GM11168 (cell line): ENCODE results near the gene RSKR.
"Not testable (repeated sequence)": the region's sequence is repeated elsewhere in the genome, so short reads cannot be mapped to it uniquely, and the experiment has no call there.

Experiments used
- in situ Hi-C: fragments of 300-500 bp; cut with MboI; formaldehyde crosslinking; loops from one replicate; pipeline ENCODE4 v1.12.0; 2022; ENCODE audit warnings: low sequenced_read_pairs; ENCODE audit not compliant: unreplicated experiment

The RSKR gene

GRCh38 chr17:28624148-28624547 lies 10.2 kb upstream of the RSKR start:
- in situ Hi-C loops = no loop called here

GRCh38 chr17:28623696-28624095 lies 9.7 kb upstream of the RSKR start:
- in situ Hi-C loops = no loop called here

DNA sequence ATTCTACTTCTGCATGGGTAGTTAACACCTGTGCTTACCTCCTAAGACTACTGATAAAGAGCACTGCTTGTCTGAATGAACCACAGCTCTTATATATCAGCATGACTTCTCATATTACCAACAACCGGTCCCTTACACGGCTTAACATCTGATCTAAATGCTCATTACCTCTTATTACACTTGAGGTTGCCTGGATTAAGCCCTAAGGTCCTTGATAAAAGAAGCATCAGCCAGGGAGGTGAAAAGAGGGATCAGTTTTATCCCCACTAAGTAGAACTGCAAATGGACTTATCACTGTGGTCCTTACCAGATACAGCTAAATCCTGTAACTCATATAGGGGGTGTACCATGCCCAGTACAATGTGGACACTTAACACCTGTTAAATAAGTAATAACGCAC lies 8.2 kb upstream of the RSKR start:
- in situ Hi-C loops = no loop called here

DNA sequence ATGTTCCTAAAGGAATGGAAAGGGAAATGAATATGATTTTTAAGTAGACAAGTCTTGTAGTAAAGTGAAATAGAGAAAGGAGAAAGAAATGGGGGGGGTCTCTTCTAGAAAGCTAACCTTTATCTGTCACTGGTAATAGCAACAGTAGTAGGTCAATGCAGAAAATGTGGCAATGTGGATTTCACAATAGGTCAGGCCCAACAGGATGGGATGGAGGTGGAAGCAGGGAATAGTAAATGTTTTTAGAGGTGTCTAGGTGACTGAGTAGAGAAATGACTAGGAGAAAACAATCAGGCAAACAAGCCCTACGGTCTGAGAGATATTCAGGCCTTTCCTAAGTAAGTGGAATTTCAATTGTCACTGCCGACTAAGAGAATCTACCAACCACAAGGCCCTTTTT lies 6.0 kb upstream of the RSKR start:
- in situ Hi-C loops = no loop called here

GRCh38 chr17:28618464-28618863 lies 4.5 kb upstream of the RSKR start:
- in situ Hi-C loops = no loop called here

GRCh38 chr17:28616281-28616680 lies 2.3 kb upstream of the RSKR start:
- in situ Hi-C loops = no loop called here

DNA sequence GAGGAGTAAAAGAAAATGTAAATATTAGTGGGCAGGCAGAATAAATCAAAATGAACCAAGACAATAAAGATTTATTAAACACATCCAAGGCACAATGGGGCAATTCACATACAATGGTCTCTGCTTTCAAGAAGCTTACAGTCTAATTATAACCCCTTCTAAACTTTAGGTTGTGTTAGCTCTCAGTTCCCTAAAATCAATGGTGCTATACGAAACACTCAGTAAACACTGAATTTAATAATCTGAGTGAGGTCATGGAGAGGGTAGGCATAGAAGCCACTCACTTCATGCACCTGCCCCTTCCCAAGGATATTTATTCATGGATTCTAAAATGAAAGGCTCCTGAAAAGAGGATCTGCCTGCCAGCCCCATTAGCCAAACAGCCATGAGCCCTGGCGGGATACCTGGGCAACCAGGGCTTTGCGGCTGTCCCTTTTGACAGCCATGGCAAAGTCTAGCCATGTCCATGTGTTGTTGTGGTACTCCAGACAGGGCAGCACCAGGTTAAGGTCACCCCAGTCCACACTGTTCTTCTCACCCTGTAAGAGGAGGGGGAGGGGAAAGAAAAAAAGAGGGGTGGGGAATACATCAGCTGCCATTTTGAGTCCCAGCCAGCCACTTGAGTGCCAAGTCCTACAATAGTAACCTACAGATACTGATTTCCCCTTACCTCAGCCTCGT lies 1.4 kb upstream of the RSKR start:
- in situ Hi-C loops = no loop called here

- in situ Hi-C loops = no loop called here
Observed at GRCh38 chr17:28612936-28613872, 781 bp downstream of the RSKR start.

GRCh38 chr17:28612531-28612930 lies 1.5 kb downstream of the RSKR start:
- in situ Hi-C loops = no loop called here

- in situ Hi-C loops = no loop called here
Observed at GRCh38 chr17:28610376-28610775, 3.6 kb downstream of the RSKR start.

GRCh38 chr17:28604031-28604430 lies 10.0 kb downstream of the RSKR start:
- in situ Hi-C loops = not testable (repeated sequence)

DNA sequence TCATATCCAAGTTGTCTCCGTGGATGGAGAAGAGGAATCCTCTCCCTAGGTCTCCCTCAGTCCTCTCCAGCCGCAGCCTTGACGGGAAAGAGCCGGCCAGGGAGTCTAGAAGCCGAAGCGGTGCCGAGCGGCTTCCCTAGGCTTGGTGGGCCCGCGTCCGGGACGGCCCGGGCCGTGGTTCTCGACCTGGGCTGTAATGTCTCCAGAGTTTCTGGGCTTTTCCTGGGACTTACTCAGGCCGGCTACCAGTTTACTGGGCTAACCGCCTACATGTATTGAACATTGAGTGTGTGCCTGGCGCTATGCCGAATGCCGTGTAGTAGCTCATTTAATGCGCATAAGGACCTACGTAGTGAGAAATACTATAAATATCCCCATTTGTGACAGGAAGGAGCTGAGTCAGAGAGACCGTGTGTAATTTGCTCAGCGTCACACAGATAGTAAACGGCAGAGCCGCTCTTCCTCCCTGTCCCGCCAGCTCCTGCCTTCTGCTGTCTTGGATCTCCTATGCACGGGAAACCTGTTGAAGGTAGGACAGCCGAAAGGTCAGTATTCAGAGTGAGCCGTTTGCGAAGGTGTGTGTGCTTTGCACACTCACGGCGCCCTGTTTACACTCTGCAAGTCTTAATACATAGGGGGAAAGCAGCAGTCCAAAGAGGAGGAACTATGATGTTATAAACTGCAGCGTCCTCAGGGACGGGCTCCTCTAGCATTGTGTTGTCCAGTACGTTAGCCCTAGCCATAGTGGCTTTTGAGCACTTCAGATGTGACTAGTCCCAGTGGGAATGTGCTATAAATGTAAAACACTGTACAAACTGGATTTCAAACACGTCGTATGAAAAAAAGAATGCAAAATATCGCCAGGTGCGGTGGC lies 14.4 kb downstream of the RSKR start:
- in situ Hi-C loops = no loop called here

- in situ Hi-C loops = no loop called here
Observed at GRCh38 chr17:28598799-28599310, 15.1 kb downstream of the RSKR start, which contains the start of gene SPAG5. TSS of gene SPAG5 (minus strand) at chr17:28599025. CDS start at chr17:28598946, 79 bp downstream.

GRCh38 chr17:28598389-28598788 lies 15.6 kb downstream of the RSKR start:
- in situ Hi-C loops = no loop called here

DNA sequence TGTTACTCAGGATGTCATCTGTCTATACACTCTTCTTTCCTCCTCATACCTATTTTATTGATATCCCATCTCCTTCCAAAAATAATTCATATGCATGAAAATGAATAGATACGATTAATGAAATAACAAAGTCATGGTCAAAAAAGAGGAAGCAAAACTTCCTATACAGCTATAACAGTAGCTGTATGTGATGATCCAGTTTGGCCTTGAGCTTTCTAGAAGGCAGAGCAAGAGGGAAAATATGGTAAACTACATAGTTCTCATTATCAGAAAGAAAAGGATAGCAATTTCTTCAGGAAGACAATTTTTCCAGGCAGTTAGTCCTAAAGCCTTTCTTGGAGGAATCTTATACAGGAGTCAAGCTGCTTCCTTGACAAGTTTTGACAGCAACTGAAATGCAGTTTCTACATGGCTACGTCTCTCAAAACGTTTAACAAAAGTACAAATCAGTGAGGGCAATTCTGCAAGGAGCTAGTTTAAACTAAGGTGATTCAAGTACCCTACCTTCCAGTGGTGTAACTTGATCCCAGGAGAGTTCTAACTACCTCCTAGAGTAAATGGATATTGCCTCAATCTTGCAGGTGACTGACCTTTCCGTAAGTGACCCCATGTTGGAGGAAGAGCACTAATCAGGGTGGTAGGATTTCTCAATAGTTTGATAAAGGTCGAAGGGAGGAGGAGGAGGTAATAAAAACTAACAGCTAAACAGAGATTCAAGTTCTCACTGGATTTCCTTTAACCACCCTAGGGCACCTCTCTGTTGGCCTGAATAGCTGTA lies 16.2 kb downstream of the RSKR start:
- in situ Hi-C loops = no loop called here

DNA sequence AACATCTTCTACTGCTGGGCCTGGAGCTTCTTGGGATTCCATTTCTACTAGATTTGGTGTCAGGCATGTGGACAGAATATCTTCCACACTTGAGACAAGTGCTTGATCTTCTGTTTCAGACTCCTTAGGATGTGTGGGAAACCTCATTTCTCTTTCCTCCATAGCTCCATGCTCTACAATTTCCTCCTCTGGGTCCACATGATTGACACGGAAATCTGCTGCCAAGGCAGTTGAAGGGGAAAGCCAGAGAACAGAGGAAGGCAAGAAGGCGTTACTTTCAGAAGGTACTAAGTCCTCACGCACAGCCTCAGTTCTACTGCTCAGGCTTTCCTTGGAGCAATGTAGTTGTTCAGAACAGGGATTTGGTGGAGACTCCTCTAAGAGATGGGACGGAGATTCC lies 21.7 kb downstream of the RSKR start:
- in situ Hi-C loops = no loop called here

DNA sequence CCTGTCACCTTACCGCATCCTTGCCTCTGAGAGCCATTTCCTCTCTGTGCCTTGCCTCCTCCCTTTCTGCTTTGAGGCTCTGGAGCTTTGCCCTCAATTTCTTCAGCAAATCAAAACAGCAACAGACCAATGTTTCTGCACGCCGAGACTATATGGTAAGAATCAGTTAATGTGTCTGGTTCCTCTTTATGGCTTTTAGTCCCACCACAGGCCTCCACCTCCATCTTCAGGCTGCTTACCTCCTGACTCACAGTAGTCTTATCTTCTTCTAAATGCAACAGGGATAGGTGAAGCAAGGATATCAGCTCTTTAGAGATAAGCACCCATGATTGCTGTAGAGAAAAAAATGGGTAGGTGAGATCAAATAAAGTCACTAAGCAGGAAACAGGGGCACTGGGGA lies 28.1 kb downstream of the RSKR start:
- in situ Hi-C loops = no loop called here

GRCh38 chr17:28584434-28584833 lies 29.6 kb downstream of the RSKR start:
- in situ Hi-C loops = no loop called here

GRCh38 chr17:28582513-28582912 lies 31.5 kb downstream of the RSKR start:
- in situ Hi-C loops = no loop called here

DNA sequence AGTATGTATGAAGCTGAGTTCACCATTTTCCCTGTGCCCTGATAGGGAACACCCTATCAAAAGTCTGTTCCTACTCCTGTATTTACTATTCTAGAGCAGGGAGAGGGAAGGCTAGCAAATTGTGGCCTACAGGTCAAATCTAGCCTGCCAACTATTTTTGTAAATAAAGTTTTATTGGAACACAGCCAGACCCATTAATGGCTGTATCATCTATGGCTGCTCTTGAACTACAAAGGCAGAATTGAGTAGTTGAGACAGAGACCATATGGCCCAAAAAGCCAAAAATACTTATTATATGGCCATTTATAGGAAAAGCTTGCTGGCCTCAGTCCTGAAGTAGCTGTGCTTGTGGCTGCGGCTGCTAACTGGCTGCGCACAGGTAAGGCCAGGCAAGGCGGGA lies 33.0 kb downstream of the RSKR start:
- in situ Hi-C loops = no loop called here
